ENCODE measurements around the gene GPRASP3. TPM values are rescaled to one million over a fixed set of nuclear protein-coding genes. Genes with fewer than 3 reads are reported as not detected.

The GPRASP3 gene
- total RNA-seq, 1 donor, result 3.3 TPM

GRCh38 chrX:102739657-102740056, 19.1 kb downstream of the GPRASP3 start:
- no peak for TF ChIP-seq CTCF (IDR thresholded peaks at IDR 0.05; ENCODE audit: extremely low read depth, low read depth, low read length)
- H3K4me2 ChIP-seq (ENCODE audit: insufficient read depth, low read length), result no peak overlapping the region

GRCh38 chrX:102744307-102744706, 23.8 kb downstream of the GPRASP3 start:
- H3K27me3 ChIP-seq (ENCODE audit: insufficient read depth, low read length), result no peaks in the 10 kb centered on the region
- no peaks in the 10 kb centered on the region for H3K4me1 ChIP-seq (ENCODE audit: insufficient read depth, low read length)
- H3K4me3 ChIP-seq (ENCODE audit: insufficient read depth, low read length), result no peak overlapping the region
- H3K9me3 ChIP-seq (ENCODE audit: low read depth, low read length), result no peaks in the 10 kb centered on the region
- no peak overlapping the region for H3K4me2 ChIP-seq (ENCODE audit: insufficient read depth, low read length)
- H2AFZ ChIP-seq (ENCODE audit: low read length), result no peak overlapping the region
- no peak overlapping the region for H3K27ac ChIP-seq (ENCODE audit: low read depth, low read length)
- no peaks in the 10 kb centered on the region for H3K36me3 ChIP-seq (ENCODE audit: insufficient read depth, low read length)
- no peak for DNase-seq (ENCODE audit: insufficient read length, low spot score, missing footprints)
- H3K79me2 ChIP-seq (ENCODE audit: insufficient read depth, low read length), result no peaks in the 10 kb centered on the region
- TF ChIP-seq CTCF (IDR thresholded peaks at IDR 0.05; ENCODE audit: extremely low read depth, low read depth, low read length), result no peak
- H4K20me1 ChIP-seq (ENCODE audit: insufficient read depth, low read length), result no peaks in the 10 kb centered on the region

More at GRCh38 chrX:102739657-102740056, 19.1 kb downstream of the GPRASP3 start:
- Histone ChIP-seq H3K9me3 (ENCODE audit: low read depth, low read length) (no peaks in the 10 kb centered on the region), H3K27ac (ENCODE audit: low read depth, low read length) (no peak overlapping the region), H4K20me1 (ENCODE audit: insufficient read depth, low read length) (no peaks in the 10 kb centered on the region), H3K79me2 (ENCODE audit: insufficient read depth, low read length) (no peaks in the 10 kb centered on the region), H2AFZ (ENCODE audit: low read length) (no peak overlapping the region), H3K4me3 (ENCODE audit: insufficient read depth, low read length) (no peak overlapping the region), H3K36me3 (ENCODE audit: insufficient read depth, low read length) (no peaks in the 10 kb centered on the region), H3K27me3 (ENCODE audit: insufficient read depth, low read length) (peaks cover 6% of the 10 kb centered on the region), H3K4me1 (ENCODE audit: insufficient read depth, low read length) (no peaks in the 10 kb centered on the region)
- DNase-seq (ENCODE audit: insufficient read length, low spot score, missing footprints), result no peak

- Histone ChIP-seq H3K9me3 (ENCODE audit: low read depth, low read length) (no peaks in the 10 kb centered on the region), H3K4me2 (ENCODE audit: insufficient read depth, low read length) (peak overlapping the region; percentile 79), H3K36me3 (ENCODE audit: insufficient read depth, low read length) (no peaks in the 10 kb centered on the region), H2AFZ (ENCODE audit: low read length) (no peak overlapping the region), H4K20me1 (ENCODE audit: insufficient read depth, low read length) (no peaks in the 10 kb centered on the region), H3K79me2 (ENCODE audit: insufficient read depth, low read length) (no peaks in the 10 kb centered on the region), H3K4me3 (ENCODE audit: insufficient read depth, low read length) (peak overlapping the region; percentile 73), H3K4me1 (ENCODE audit: insufficient read depth, low read length) (no peaks in the 10 kb centered on the region), H3K27ac (ENCODE audit: low read depth, low read length) (no peak overlapping the region), H3K27me3 (ENCODE audit: insufficient read depth, low read length) (peaks cover 2% of the 10 kb centered on the region)
- no peak for DNase-seq (ENCODE audit: insufficient read length, low spot score, missing footprints)
- TF ChIP-seq CTCF (IDR thresholded peaks at IDR 0.05; ENCODE audit: extremely low read depth, low read depth, low read length), result no peak
Observed at GRCh38 chrX:102745513-102745856, 24.9 kb downstream of the GPRASP3 start.

GRCh38 chrX:102745857-102746584, 25.5 kb downstream of the GPRASP3 start:
- TF ChIP-seq CTCF (IDR thresholded peaks at IDR 0.05; ENCODE audit: extremely low read depth, low read depth, low read length), result no peak
- DNase-seq (ENCODE audit: insufficient read length, low spot score, missing footprints), result no peak
- no peaks in the 10 kb centered on the region for H4K20me1 ChIP-seq (ENCODE audit: insufficient read depth, low read length)

More at GRCh38 chrX:102745857-102746584, 25.5 kb downstream of the GPRASP3 start:
- no peaks in the 10 kb centered on the region for H3K36me3 ChIP-seq (ENCODE audit: insufficient read depth, low read length)
- H3K27me3 ChIP-seq (ENCODE audit: insufficient read depth, low read length), result peaks cover 2% of the 10 kb centered on the region
- H3K9me3 ChIP-seq (ENCODE audit: low read depth, low read length), result no peaks in the 10 kb centered on the region
- peak overlapping the region; percentile 73 for H3K4me3 ChIP-seq (ENCODE audit: insufficient read depth, low read length)
- H3K4me1 ChIP-seq (ENCODE audit: insufficient read depth, low read length), result no peaks in the 10 kb centered on the region
- H3K4me2 ChIP-seq (ENCODE audit: insufficient read depth, low read length), result peak overlapping the region; percentile 79
- peak overlapping the region; percentile 79 for H2AFZ ChIP-seq (ENCODE audit: low read length)
- H3K27ac ChIP-seq (ENCODE audit: low read depth, low read length), result no peak overlapping the region
- H3K79me2 ChIP-seq (ENCODE audit: insufficient read depth, low read length), result no peaks in the 10 kb centered on the region

Measured in osteoblast (primary cell).